Osteoblast (primary cell): Measurements from ENCODE around the gene SLC39A1. TPM values are rescaled to one million over a fixed set of nuclear protein-coding genes. Genes with fewer than 3 reads are reported as not detected.

ENCODE experiments used
- DNase-seq: peaks from one replicate; pipeline ENCODE4 v3.0.0; 2011; ENCODE audit warnings: low spot score, mixed read lengths; ENCODE audit not compliant: insufficient read length; ENCODE audit errors: missing footprints
- H2AFZ ChIP-seq: 2 replicates; pipeline ENCODE4 v1.6.0; 2011; ENCODE audit warnings: mild to moderate bottlenecking, low read length
- H3K27ac ChIP-seq: 2 replicates; pipeline ENCODE4 v1.5.1; 2011; ENCODE audit warnings: mild to moderate bottlenecking, low read depth, low read length, moderate library complexity
- H3K27me3 ChIP-seq: 2 replicates; pipeline ENCODE4 v1.6.0; 2012; ENCODE audit warnings: mild to moderate bottlenecking, control low read depth, inconsistent platforms, low read length, moderate library complexity; ENCODE audit not compliant: insufficient read depth
- H3K36me3 ChIP-seq: 2 replicates; pipeline ENCODE4 v1.5.1; 2011; ENCODE audit warnings: mild to moderate bottlenecking, low read length, control low read depth, moderate library complexity; ENCODE audit not compliant: insufficient read depth
- H3K4me1 ChIP-seq: 2 replicates; pipeline ENCODE4 v1.5.1; 2011; ENCODE audit warnings: mild to moderate bottlenecking, low read length, control low read depth, moderate library complexity; ENCODE audit not compliant: insufficient read depth
- H3K4me2 ChIP-seq: 2 replicates; pipeline ENCODE4 v1.6.0; 2011; ENCODE audit warnings: mild to moderate bottlenecking, low read length; ENCODE audit not compliant: insufficient read depth
- H3K4me3 ChIP-seq: fragments of 200-600 bp; sonication (generic); 3 replicates; pipeline ENCODE4 v1.5.1; 2012; ENCODE audit warnings: mild to moderate bottlenecking, low read length, inconsistent platforms; ENCODE audit not compliant: insufficient read depth
- H3K79me2 ChIP-seq: 2 replicates; pipeline ENCODE4 v1.6.0; 2012; ENCODE audit warnings: mild to moderate bottlenecking, low read length, control low read depth, inconsistent platforms; ENCODE audit not compliant: insufficient read depth
- H3K9me3 ChIP-seq: 2 replicates; pipeline ENCODE4 v1.5.1; 2011; ENCODE audit warnings: low read depth, low read length, control low read depth
- H4K20me1 ChIP-seq: 2 replicates; pipeline ENCODE4 v1.6.0; 2012; ENCODE audit warnings: mild to moderate bottlenecking, low read length, control low read depth; ENCODE audit not compliant: insufficient read depth
- total RNA-seq: library from RNA; depleted of rRNA; stranded (reverse); fragments of >200 nt; gene quantifications from 2 replicates; pipeline ENCODE4 v1.2.3, GENCODE V29; 2012
- TF ChIP-seq, protein P1 (sequence below): IDR thresholded peaks from 2 replicates; pipeline ENCODE4 v1.5.1; 2011; ENCODE audit warnings: mild to moderate bottlenecking, low read depth, low read length, moderate library complexity; ENCODE audit errors: extremely low read depth

SLC39A1 gene
- total RNA-seq, 1 donor = 96.3 TPM

DNA sequence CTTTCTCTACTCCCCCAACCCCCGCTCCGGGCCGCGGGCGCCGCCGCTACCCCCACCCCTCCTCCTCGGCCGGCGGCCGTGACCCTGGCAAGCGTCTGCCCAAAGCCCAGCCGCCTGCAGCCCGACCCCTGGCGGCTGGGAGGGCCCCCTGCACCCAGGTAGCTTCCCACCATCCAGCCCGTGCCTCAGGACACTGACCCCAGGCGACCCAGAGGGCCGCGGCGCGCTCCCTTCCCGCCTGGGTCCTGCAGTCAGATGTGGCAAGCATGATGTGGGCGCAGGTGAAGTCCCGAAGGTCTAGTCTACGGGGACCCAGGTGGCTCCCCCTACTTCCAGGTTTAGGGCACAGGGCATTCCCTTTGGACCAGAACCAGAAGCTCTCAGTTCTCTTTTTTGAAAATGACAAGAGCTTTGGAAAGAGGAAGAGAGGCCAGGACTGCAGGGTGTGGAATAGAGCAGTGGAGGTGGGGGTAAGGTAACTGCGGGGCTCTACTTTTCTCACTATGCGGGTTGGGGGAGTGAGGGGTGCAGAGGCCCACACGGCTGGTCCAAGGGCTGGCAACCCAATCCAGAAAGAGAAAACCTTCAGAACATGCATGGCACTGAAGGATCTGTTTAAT is 16.6 kb downstream of the SLC39A1 start, which contains the start of gene DENND4B:
Gene DENND4B (minus strand): TSS at position 97 of the 620 bp plus-strand sequence. CDS start 2,344 bp downstream, outside the sequence.
- peak; percentile 100 for DNase-seq
- peak within 1 kb of the TSS; percentile 90 for H3K27ac ChIP-seq

DNA sequence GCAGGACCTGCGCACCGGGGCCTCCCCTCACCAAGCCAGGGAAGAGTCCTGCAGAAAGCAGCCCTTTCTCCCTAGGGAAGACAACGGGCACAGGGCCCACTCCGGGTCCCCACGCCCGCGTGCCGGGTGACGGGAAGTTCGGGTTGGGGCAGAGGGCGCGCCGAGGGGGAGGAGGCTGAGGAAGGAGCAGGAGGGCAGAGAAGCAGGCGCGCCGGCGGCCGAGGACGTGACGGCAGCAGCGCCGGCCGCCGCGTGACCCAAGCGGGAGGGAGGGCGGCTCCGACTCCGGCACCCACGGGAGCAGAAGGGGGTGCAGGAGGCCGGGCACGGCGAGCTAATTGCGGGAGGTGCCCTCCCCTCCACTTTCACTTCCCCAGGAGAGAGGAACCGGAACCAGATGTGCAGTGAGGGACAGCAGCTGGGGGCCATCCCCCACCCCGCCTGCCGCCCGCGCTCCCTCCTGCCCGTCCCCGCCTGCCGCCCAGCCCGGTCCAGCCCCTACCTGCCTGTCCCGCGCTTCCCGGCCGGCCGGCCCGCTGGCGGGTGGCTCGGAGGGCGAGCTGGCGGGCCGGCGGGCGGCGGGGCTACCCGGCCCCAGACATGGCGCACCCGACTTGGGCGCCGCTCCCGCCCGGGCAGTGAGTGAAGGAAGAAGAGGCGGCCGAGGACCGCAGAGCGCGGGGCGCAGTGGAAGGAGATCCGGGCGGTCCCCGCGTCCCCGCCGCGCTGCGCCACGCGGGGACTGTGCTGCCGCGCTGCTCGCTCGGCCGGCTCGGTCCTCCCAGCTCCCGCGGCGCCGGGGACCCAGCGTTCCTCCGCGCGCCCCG is 17.3 kb downstream of the SLC39A1 start:
- no peaks in the 10 kb centered on the region for H3K27me3 ChIP-seq
- no peaks in the 10 kb centered on the region for H4K20me1 ChIP-seq
- peak; percentile 99 for DNase-seq
- peak overlapping the region; percentile 93 for H3K4me3 ChIP-seq
- TF ChIP-seq, protein P1, sequence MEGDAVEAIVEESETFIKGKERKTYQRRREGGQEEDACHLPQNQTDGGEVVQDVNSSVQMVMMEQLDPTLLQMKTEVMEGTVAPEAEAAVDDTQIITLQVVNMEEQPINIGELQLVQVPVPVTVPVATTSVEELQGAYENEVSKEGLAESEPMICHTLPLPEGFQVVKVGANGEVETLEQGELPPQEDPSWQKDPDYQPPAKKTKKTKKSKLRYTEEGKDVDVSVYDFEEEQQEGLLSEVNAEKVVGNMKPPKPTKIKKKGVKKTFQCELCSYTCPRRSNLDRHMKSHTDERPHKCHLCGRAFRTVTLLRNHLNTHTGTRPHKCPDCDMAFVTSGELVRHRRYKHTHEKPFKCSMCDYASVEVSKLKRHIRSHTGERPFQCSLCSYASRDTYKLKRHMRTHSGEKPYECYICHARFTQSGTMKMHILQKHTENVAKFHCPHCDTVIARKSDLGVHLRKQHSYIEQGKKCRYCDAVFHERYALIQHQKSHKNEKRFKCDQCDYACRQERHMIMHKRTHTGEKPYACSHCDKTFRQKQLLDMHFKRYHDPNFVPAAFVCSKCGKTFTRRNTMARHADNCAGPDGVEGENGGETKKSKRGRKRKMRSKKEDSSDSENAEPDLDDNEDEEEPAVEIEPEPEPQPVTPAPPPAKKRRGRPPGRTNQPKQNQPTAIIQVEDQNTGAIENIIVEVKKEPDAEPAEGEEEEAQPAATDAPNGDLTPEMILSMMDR = no peak
- peak overlapping the region; percentile 90 for H3K27ac ChIP-seq
- H3K4me2 ChIP-seq = peak overlapping the region; percentile 91
- H2AFZ ChIP-seq = peak overlapping the region; percentile 80
- H3K36me3 ChIP-seq = peaks cover 21% of the 10 kb centered on the region
- no peaks in the 10 kb centered on the region for H3K9me3 ChIP-seq
- H3K4me1 ChIP-seq = peaks cover 12% of the 10 kb centered on the region
- H3K79me2 ChIP-seq = peaks cover 29% of the 10 kb centered on the region

More for the DNA sequence above, 16.6 kb downstream of the SLC39A1 start, which contains the start of gene DENND4B:
- Histone ChIP-seq H3K27me3 (no peaks in the 10 kb centered on the region), H3K4me2 (peak within 1 kb of the TSS; percentile 91), H4K20me1 (no peaks in the 10 kb centered on the region), H3K36me3 (peaks cover 21% of the 10 kb centered on the region), H3K4me1 (peaks cover 12% of the 10 kb centered on the region), H3K79me2 (peaks cover 29% of the 10 kb centered on the region), H3K9me3 (no peaks in the 10 kb centered on the region), H2AFZ (peak within 1 kb of the TSS; percentile 80), H3K4me3 (peak within 1 kb of the TSS; percentile 93)
- TF ChIP-seq, protein P1 = peak; percentile 70

DNA sequence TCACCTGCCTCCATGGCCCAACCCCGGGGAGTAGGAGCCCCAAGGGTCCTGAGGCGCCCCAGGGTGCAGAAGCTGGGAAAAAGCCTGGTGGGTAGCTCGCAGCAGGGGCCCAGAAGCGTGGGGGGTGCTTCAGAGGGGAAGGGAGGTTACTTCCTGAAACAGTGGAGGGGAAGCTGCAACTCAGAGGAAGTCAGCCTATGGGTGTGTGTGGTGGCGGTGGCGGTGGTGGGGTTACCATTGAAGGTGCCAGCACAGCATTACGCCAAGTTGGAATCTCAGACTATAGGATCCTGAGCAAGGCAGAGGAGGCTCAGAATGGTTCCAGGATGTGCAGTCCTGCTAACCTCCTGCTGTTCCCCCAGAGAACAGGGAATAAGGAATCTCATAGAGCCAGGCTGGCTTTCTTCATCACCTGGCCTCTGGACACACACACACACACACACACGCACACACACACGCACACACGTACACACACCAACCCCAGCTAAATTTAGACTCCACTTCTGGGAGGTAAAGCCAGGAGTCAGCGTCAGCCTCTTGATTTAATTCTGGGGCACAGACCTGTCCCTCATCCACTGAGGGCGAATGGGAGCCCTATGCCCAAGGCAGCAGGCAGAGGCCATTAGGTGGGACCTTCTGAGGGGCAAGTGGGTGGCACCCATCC is 18.1 kb downstream of the SLC39A1 start:
- Histone ChIP-seq H4K20me1 (no peaks in the 10 kb centered on the region), H3K4me2 (peak overlapping the region; percentile 91), H3K4me3 (peak overlapping the region; percentile 93), H3K4me1 (peaks cover 12% of the 10 kb centered on the region), H3K36me3 (peaks cover 20% of the 10 kb centered on the region), H3K27me3 (no peaks in the 10 kb centered on the region), H3K9me3 (no peaks in the 10 kb centered on the region), H3K79me2 (peaks cover 29% of the 10 kb centered on the region), H3K27ac (peak overlapping the region; percentile 90), H2AFZ (peak overlapping the region; percentile 80)
- TF ChIP-seq, protein P1 = no peak
- DNase-seq = peak; percentile 93

DNA sequence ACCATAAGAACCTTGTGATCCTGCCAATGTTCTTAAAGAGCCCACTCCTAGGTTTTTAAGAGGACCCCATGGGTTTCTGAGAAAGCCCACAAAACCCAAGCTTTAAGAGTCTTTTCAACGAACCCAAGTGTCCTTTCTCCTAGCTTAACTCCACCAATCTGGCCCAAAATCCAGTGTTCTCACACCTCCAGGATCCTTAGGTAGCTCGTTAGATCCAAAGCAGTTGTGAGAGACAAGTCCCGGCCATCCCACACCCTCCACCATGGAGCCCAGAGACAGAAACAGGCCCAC is 18.6 kb downstream of the SLC39A1 start:
- Histone ChIP-seq H2AFZ (no peak overlapping the region), H3K4me1 (peaks cover 12% of the 10 kb centered on the region), H3K27me3 (no peaks in the 10 kb centered on the region), H3K36me3 (peaks cover 20% of the 10 kb centered on the region), H3K4me3 (peak overlapping the region; percentile 93), H3K4me2 (peak overlapping the region; percentile 91), H3K27ac (peak overlapping the region; percentile 90), H3K79me2 (peaks cover 29% of the 10 kb centered on the region), H3K9me3 (no peaks in the 10 kb centered on the region), H4K20me1 (no peaks in the 10 kb centered on the region)
- no peak for DNase-seq
- TF ChIP-seq, protein P1 = no peak
